Measurements from ENCODE around the gene KLF7. TPM values are rescaled to one million over a fixed set of nuclear protein-coding genes. Genes with fewer than 3 reads are reported as not detected.

KLF7 gene
- total RNA-seq, 1 experiment from 2014 or later, result 15.4 TPM

- no peak for TF ChIP-seq CTCF (IDR thresholded peaks at IDR 0.05 in 2 of 3, conservative IDR thresholded peaks at IDR 0.05 in 1 of 3; ENCODE audit: borderline replicate concordance in 1 of 3, insufficient read depth in 1 of 3, low read depth in 2 of 3, low read length in 2 of 3)
- TF ChIP-seq CBX3 (IDR thresholded peaks at IDR 0.05; ENCODE audit: low read depth), result no peak
- no peak for TF ChIP-seq ELF1 (IDR thresholded peaks at IDR 0.05; ENCODE audit: borderline replicate concordance, low read depth)
- no peak for TF ChIP-seq EZH2phosphoT487 (IDR thresholded peaks at IDR 0.05; ENCODE audit: borderline replicate concordance)
These were observed 123.8 kb downstream of the KLF7 start (continued) for GRCh38 chr2:207041786-207042554.

GRCh38 chr2:207041279-207041678 lies 124.5 kb downstream of the KLF7 start:
- no peak for ATAC-seq
- RAD21 ChIA-PET (ENCODE audit: low non-redundant PET in 1 of 2, low total read pairs in 2 of 2, uncharacterized antibody in 2 of 2, unreplicated experiment in 2 of 2), result no interaction called here
- intact Hi-C loops (cut with micrococcal nuclease), result no loop called here
- Histone ChIP-seq H3K36me3 (ENCODE audit: control insufficient read depth in 1 of 2, insufficient read depth in 2 of 2, low read length in 2 of 2) (no peaks in the 10 kb centered on the region), H3K9me2 (ENCODE audit: insufficient read depth) (no peaks in the 10 kb centered on the region), H3K4me3 (replicated peaks in 1 of 2; ENCODE audit: low read depth in 1 of 2, low read length in 2 of 2) (no peak overlapping the region), H3K4me2 (ENCODE audit: low read length) (no peak overlapping the region), H3K9ac (ENCODE audit: low read length) (no peak overlapping the region), H3K79me2 (ENCODE audit: insufficient read depth, low read length) (no peaks in the 10 kb centered on the region), H2AFZ (ENCODE audit: low read depth, low read length, poor library complexity, severe bottlenecking) (no peak overlapping the region), H4K20me1 (ENCODE audit: insufficient read depth) (no peaks in the 10 kb centered on the region), H3K27me3 (ENCODE audit: insufficient read depth, low read length) (no peaks in the 10 kb centered on the region), H3K27ac (ENCODE audit: low read depth, low read length) (no peak overlapping the region), H3K4me1 (ENCODE audit: control insufficient read depth in 1 of 2, insufficient read depth in 2 of 2, low read length in 2 of 2) (no peaks in the 10 kb centered on the region), H3K9me3 (ENCODE audit: control insufficient read depth in 1 of 2, insufficient read depth in 1 of 2, low read depth in 1 of 2, low read length in 2 of 2) (no peaks in the 10 kb centered on the region)
- no peak for DNase-seq (ENCODE audit: low read depth, low spot score)
- BruUV-seq (replicated peaks), result no TSS peak
- TF ChIP-seq RAD21 (IDR thresholded peaks at IDR 0.05; ENCODE audit: low read depth) (no peak), EZH2 (IDR thresholded peaks at IDR 0.05) (no peak), ATF3 (IDR thresholded peaks at IDR 0.05) (no peak), FOSL1 (IDR thresholded peaks at IDR 0.05; ENCODE audit: low read depth) (no peak)
- POLR2A ChIA-PET, result no interaction called here
- CTCF ChIA-PET, result no interaction called here
